HG02642 (cell line): ENCODE measurements around the gene CD81.

Source experiments
- ATAC-seq: cut with Tn5 transposase; IDR thresholded peaks from one replicate; pipeline ENCODE4 v1.9.1; 2021; ENCODE audit warnings: mild to moderate bottlenecking; ENCODE audit not compliant: unreplicated experiment, poor library complexity

The CD81 gene

GRCh38 chr11:2374456-2375201 lies 2.5 kb upstream of the CD81 start:
- no peak for ATAC-seq

- no peak for ATAC-seq
These were observed 1.7 kb upstream of the CD81 start for GRCh38 chr11:2375341-2375853.

DNA sequence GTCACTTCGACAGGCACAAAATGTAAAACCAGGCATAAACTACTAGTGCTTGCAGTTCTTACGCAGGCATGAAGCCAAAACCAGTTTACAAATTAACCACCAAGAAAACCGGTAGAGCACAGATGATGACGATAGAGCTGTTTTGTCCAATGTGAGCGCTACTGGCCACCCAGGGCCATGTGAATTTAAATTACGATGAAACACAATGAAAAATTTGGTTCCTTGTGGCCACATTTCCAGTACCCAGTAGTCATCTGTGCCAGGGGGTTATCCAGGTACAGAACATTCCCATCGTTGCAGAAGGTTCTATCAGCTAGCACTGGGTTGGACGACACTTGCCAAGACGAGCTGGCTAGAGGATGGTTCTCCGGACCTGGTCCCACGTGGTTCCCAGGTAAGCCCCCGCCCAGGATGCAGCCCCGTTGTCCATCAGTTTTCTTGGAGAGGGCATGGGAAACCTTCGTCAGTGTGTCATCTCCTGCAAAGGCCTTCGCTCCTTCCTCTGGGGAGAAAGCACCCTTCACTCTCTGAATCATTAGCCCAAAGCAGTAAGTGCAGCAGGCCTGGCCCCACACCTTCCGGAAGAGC lies 1.1 kb upstream of the CD81 start:
- ATAC-seq: no peak

DNA sequence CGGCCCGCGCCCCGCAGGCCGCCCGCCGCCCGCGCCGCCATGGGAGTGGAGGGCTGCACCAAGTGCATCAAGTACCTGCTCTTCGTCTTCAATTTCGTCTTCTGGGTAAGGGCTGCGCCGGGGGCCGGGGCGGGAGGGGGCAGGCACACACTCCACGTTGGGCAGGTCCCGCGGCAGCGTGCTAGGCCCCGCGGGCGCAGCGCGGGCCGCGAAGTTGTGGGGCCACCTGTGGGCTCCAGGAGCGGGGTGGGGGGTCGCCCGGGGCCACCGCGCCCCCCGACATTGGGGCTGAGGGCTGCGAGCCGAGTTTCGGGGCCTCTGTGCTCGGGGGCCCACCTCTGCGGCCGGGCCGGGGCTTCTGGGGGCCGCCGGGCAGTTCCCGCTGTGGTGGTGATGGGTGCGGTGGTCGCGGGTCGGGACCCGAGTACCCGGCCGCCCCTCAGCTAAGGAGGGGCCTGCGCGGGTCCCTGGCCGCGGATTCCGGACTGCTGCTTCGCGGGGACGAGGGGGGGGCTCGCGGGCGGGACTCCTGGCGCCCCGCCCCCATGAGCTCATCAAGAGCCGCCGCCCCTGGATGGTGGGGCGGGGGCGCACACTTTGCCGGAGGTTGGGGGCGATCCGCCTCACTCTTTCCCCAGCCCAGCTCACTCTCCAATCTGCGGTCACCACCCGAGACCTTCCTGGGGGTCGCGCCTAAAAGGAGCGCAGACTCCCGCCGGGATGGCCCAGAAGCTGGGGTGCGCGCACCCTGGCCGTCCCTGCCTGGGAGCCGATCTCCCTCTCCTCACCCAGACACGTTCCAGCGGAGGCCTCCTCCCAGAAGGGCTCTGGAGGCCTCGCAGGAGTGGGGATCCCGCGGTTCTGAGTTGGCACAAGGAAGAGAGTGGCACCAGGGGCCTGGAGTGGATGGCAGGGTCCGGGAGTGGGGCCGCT lies 667 bp downstream of the CD81 start:
- peak; percentile 27 for ATAC-seq

GRCh38 chr11:2378527-2379210 lies 1.6 kb downstream of the CD81 start:
- no peak for ATAC-seq

- no peak for ATAC-seq
These were observed 2.5 kb downstream of the CD81 start for GRCh38 chr11:2379466-2380174.

- no peak for ATAC-seq
These were observed 3.3 kb downstream of the CD81 start for GRCh38 chr11:2380396-2380795.

DNA sequence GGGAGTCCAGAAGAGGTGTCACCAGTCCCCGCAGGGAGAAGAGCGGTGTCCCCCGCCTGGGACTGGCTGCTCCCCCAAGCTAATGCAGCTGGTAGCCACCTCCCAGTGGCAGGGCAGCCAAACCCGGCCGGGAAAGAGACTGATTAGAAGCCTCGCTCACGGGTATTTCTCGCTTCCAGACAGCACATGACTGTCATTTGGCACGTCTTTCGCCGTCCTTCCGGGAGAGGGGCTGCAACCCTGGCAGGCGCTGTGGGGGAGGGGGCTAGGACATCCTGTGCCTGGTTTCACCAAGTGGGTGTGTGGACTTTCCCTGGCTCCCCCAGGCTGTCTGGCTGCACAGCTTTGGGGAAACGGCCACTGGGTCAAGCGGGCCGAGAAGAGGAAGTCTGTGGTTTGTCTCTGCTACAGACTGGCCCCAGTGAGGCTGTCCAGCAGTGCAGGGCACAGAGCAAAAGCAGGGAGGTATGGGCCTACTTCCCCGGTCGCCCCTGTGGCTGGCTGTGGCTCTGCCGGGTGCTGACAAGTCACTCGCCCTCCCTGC lies 3.8 kb downstream of the CD81 start:
- no peak for ATAC-seq

DNA sequence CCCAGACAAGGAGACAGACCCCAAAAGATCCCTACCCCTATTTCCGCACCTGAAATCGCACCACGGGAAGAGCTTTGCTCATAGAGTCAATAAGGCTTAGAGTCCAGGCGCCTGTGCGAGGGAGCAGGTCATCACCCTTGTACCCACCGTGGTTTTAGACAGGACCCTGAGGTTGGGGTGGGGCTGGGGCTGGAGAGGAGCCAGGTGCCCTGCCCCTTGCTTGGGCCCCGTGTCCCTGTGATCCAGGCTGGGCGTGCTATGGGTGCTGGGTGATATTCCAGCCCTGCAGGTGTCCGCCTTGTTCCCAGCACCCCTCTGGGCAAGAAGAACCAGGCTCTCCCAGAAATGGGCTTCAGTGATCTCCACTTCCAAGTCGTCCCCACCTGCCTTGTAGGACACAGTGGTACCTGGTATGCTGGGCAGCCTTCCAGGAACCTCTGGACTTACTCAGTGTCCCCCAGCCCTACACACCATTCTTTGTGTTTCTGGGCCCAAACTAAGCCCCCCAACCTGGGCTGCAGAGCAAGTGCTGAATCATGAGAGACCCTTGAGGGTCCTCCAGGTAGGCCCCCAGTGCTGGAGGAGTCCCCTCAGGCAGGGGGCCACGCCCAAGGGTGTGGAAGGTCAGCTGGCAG lies 4.5 kb downstream of the CD81 start:
- no peak for ATAC-seq

DNA sequence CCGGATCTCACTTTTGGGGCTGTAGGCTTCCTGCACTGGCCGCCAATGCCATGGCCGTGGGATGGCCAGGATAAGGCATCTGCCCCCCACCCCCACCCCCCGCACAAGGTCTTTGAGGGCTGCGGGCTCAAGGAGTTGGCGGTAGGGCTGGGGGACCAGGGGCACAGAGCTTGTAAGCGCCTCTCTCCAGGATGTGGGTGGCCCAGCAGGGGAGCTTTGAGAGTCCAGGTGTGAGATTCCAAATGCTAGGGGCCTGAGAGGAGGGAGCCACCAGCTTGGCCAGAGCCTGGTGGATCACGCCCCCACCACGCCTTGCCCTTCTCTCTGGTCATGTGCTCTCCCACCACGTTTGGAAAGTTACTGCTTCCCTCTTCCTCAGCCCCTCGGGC lies 5.0 kb downstream of the CD81 start:
- no peak for ATAC-seq

- ATAC-seq: no peak
These were observed 6.1 kb downstream of the CD81 start for GRCh38 chr11:2382936-2383851.

DNA sequence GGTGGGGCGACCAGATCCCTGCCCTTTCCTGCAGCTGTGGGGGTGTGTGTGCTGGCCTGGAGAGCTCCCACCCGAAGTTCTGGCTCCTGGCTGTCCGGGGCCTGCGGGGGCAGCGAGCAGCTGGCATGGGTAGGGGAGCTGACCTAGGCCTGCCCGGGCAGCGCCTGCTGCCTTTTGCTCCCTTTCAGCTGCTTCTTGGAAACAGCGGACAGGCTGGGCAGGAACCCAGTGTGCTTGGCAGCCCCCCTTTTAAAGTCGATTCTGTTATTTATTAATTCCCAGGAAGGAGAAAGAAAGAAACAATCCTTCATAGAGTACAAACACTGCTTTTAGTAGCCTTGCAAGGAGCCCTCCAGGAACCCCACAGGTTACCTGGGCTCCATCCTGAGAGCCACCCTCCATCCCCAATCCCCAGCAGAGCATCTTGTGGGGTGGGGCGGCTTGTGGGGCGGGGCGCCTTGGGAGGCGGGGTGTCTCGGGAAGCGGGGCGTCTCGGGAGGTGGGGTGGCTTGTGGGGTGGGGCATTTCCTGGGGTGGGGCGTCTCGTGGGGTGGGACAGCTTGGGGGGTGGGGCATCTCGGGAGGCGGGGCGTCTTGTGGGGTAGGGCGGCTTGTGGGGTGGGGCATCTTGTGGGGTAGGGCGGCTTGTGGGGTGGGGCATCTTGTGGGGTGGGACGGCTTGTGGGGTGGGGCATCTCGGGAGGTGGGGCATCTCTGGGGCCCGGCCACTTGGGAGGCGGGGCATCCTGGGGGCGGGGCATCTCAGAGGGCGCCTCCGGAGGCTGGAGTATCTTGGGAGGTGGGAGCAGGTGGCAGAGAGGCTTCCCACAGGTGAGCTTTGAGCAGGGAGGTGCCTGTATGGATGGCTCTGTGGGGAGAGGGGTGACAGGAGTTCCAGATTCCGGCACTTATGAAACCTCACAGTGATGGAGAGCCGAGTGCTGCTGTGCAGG lies 7.0 kb downstream of the CD81 start:
- no peak for ATAC-seq

- ATAC-seq: peak; percentile 34
These were observed 8.3 kb downstream of the CD81 start for GRCh38 chr11:2385156-2386151.

GRCh38 chr11:2386591-2386990 lies 9.5 kb downstream of the CD81 start:
- no peak for ATAC-seq

DNA sequence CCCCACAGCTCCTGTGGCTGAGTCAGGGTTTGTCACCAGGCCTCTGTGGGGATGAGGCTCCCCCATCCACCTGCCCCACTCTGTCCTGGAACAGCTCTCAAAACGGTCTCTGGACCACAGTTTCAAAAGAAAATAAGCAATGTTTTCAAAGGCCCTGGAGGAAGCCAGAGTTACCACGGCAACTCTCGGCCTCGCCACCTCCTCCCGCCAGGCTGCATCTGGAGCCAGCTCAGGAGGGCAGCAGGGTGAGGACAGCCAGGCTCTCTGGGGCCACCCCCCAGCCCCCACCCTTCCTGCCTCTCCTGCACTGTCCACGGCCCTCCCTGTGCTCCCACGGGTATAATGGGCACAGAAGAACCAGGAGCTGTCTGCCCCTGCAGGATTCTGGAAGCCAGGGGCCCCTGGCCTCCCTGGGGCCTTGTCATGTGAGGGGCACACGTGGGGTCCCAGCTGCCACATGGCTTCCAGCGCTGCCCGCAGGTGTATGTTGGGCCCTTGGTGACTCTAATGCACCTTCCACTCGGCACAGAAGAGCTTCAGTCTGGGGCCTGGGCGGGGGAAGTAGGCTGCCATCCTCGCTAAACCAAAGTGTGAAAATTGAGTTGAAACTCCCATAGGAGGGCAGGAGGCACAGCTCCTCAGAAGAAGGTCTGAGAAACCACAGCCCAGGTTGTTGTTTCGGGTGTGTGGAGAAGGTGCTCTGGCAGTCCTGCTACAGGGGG lies 10.3 kb downstream of the CD81 start:
- no peak for ATAC-seq
